SU-DHL-6 (cell line): ENCODE measurements around the gene TNFRSF17.
"Not testable (repeated sequence)": the region's sequence is repeated elsewhere in the genome, so short reads cannot be mapped to it uniquely, and the experiment has no call there.

Experiments
- H2AFZ ChIP-seq: fragments of 200-600 bp; sonication (generic); 2 replicates; pipeline ENCODE4 v1.6.1; 2014; ENCODE audit warnings: low read depth, mild to moderate bottlenecking, moderate library complexity, mixed read lengths, antibody characterized with exemption, low read length; ENCODE audit not compliant: severe bottlenecking
- H3F3A ChIP-seq: fragments of 200-600 bp; shearing (Covaris generic); 2 replicates; pipeline ENCODE4 v1.6.0; 2016; ENCODE audit warnings: antibody characterized with exemption, mild to moderate bottlenecking; ENCODE audit not compliant: insufficient read depth
- H3K27ac ChIP-seq: fragments of 200-600 bp; sonication (generic); 2 replicates; pipeline ENCODE4 v1.5.1; 2016; ENCODE audit warnings: low read depth, mild to moderate bottlenecking, low read length, moderate library complexity, mixed read lengths
- H3K27me3 ChIP-seq: fragments of 200-600 bp; sonication (generic), shearing (Covaris generic); 2 replicates; pipeline ENCODE4 v1.6.0; 2014; ENCODE audit warnings: mild to moderate bottlenecking, low read length
- H3K36me3 ChIP-seq: fragments of 200-600 bp; sonication (generic); 2 replicates; pipeline ENCODE4 v1.6.1; 2014; ENCODE audit warnings: mild to moderate bottlenecking, low read length, mixed read lengths
- H3K4me2 ChIP-seq: fragments of 300-600, 200-600 bp; shearing (Covaris generic), sonication (generic); 2 replicates; pipeline ENCODE4 v1.6.0; 2014; ENCODE audit warnings: low read length, low read depth, mild to moderate bottlenecking; ENCODE audit not compliant: poor library complexity, severe bottlenecking
- H3K4me3 ChIP-seq: fragments of 200-600 bp; sonication (generic); 2 replicates; pipeline ENCODE4 v1.5.1; 2014; ENCODE audit warnings: antibody characterized with exemption, low read length, mild to moderate bottlenecking, mixed read lengths; ENCODE audit not compliant: insufficient read depth, poor library complexity, severe bottlenecking
- H3K79me2 ChIP-seq: fragments of 200-600 bp; sonication (generic); 2 replicates; pipeline ENCODE4 v1.6.1; 2014; ENCODE audit warnings: mild to moderate bottlenecking, low read length, moderate library complexity; ENCODE audit not compliant: insufficient read depth
- H3K9ac ChIP-seq: fragments of 200-600 bp; sonication (generic); 2 replicates; pipeline ENCODE4 v1.7.0; 2014; ENCODE audit warnings: mild to moderate bottlenecking, low read length
- H3K9me2 ChIP-seq: fragments of 200-600 bp; sonication (generic); replicated peaks from 2 replicates; pipeline ENCODE4 v1.6.1; 2014; ENCODE audit warnings: low read length; ENCODE audit not compliant: insufficient read depth
- H3K9me3 ChIP-seq: fragments of 200-600 bp; sonication (generic); 2 replicates; pipeline ENCODE4 v1.6.1; 2014; ENCODE audit warnings: low read length, mixed read lengths; ENCODE audit not compliant: insufficient read depth
- H4K20me1 ChIP-seq: fragments of 200-600 bp; sonication (generic); 2 replicates; pipeline ENCODE4 v1.6.1; 2014; ENCODE audit warnings: low read depth, mild to moderate bottlenecking, antibody characterized with exemption, low read length, moderate library complexity, mixed read lengths
- EZH2phosphoT487 ChIP-seq: fragments of 200-600 bp; sonication (generic), shearing (Covaris generic); conservative IDR thresholded peaks from 2 replicates; pipeline ENCODE4 v1.6.1; 2018; ENCODE audit warnings: mild to moderate bottlenecking, antibody characterized with exemption, low read length, moderate library complexity, mixed read lengths
- TF ChIP-seq, protein P1 (sequence below): fragments of 200-600 bp; sonication (generic); IDR thresholded peaks from one replicate; pipeline ENCODE4 v1.5.1; 2017; ENCODE audit warnings: antibody characterized with exemption, mild to moderate bottlenecking, low read length, moderate library complexity; ENCODE audit not compliant: insufficient read depth, poor library complexity, severe bottlenecking

TNFRSF17 gene

DNA sequence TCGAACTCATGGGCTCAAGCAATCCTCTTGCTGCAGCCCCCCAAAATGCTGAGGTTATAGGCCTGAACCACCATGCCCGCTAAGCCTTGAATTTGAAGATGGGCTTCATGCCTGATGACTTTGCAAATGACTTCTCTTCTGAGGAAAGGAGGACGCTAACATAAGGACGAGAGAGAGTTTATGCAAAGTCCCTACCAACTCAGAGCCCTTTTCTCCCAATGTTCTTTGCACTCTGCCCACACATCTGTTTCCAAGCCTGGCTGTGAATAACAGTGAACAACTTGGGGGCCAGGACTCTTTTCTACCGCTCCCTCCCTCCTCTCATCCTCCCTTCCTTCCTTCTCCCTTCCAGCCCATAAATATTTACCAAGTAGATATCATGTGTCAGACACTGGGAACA lies 14.6 kb upstream of the TNFRSF17 start:
- peak overlapping the region; percentile 37 for H3K9ac ChIP-seq
- no peak overlapping the region for H3K4me3 ChIP-seq

GRCh38 chr16:11953576-11953975 lies 11.4 kb upstream of the TNFRSF17 start:
- H3K36me3 ChIP-seq, H3K79me2 ChIP-seq, H3K4me2 ChIP-seq, H3K9ac ChIP-seq, H3K27me3 ChIP-seq, H3K9me3 ChIP-seq, H3K4me3 ChIP-seq, H2AFZ ChIP-seq, H4K20me1 ChIP-seq, H3K27ac ChIP-seq, H3K9me2 ChIP-seq: not testable (repeated sequence)
- H3F3A ChIP-seq: peaks cover 14% of the 10 kb centered on the region

More for the DNA sequence above, 14.6 kb upstream of the TNFRSF17 start:
- Histone ChIP-seq H3K9me3 (no peaks in the 10 kb centered on the region), H2AFZ (peak overlapping the region; percentile 92), H3K36me3 (no peaks in the 10 kb centered on the region), H3K9me2 (no peaks in the 10 kb centered on the region), H3K79me2 (no peaks in the 10 kb centered on the region), H3F3A (peaks cover 12% of the 10 kb centered on the region), H3K27ac (peak overlapping the region; percentile 83), H3K27me3 (no peaks in the 10 kb centered on the region), H3K4me2 (peak overlapping the region; percentile 36), H4K20me1 (no peaks in the 10 kb centered on the region)
- TF ChIP-seq, protein P1, sequence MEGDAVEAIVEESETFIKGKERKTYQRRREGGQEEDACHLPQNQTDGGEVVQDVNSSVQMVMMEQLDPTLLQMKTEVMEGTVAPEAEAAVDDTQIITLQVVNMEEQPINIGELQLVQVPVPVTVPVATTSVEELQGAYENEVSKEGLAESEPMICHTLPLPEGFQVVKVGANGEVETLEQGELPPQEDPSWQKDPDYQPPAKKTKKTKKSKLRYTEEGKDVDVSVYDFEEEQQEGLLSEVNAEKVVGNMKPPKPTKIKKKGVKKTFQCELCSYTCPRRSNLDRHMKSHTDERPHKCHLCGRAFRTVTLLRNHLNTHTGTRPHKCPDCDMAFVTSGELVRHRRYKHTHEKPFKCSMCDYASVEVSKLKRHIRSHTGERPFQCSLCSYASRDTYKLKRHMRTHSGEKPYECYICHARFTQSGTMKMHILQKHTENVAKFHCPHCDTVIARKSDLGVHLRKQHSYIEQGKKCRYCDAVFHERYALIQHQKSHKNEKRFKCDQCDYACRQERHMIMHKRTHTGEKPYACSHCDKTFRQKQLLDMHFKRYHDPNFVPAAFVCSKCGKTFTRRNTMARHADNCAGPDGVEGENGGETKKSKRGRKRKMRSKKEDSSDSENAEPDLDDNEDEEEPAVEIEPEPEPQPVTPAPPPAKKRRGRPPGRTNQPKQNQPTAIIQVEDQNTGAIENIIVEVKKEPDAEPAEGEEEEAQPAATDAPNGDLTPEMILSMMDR: no peak
- TF ChIP-seq EZH2phosphoT487: no peak

GRCh38 chr16:11955713-11956123 lies 9.3 kb upstream of the TNFRSF17 start:
- Histone ChIP-seq H3K79me2 (no peaks in the 10 kb centered on the region), H3K4me2 (no peak overlapping the region), H3K27ac (no peak overlapping the region), H3K9me2 (no peaks in the 10 kb centered on the region), H3K36me3 (no peaks in the 10 kb centered on the region), H2AFZ (no peak overlapping the region), H3K27me3 (no peaks in the 10 kb centered on the region), H3K9ac (no peak overlapping the region), H3K9me3 (no peaks in the 10 kb centered on the region), H3F3A (peaks cover 25% of the 10 kb centered on the region), H3K4me3 (no peak overlapping the region), H4K20me1 (no peaks in the 10 kb centered on the region)
- no peak for TF ChIP-seq EZH2phosphoT487
- TF ChIP-seq, protein P1: no peak

DNA sequence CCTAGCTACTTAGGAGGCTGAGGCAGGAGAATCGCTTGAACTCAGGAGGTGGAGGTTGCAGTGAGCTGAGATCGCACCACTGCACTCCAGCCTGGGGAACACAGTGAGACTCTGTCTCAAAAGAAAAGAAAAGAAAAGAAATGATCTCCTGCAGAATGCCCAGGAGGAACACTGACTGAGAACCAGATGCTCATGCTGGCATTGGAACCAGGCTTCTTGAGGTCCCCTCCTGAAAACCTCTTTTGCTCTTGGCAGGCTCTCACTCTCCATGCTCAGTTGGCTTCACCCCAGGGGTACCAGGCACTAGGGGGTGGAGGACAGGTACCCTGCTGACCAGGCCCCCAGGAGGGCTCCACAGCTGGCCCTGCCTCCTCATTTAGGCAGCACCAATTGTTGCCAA lies 8.5 kb upstream of the TNFRSF17 start:
- no peak overlapping the region for H3K9ac ChIP-seq
- H3K79me2 ChIP-seq: no peaks in the 10 kb centered on the region
- no peak overlapping the region for H2AFZ ChIP-seq
- no peak overlapping the region for H3K4me2 ChIP-seq
- peaks cover 30% of the 10 kb centered on the region for H3F3A ChIP-seq
- no peak for TF ChIP-seq EZH2phosphoT487
- TF ChIP-seq, protein P1: no peak
- no peak overlapping the region for H3K4me3 ChIP-seq
- no peaks in the 10 kb centered on the region for H4K20me1 ChIP-seq
- no peaks in the 10 kb centered on the region for H3K9me3 ChIP-seq
- H3K36me3 ChIP-seq: no peaks in the 10 kb centered on the region
- no peaks in the 10 kb centered on the region for H3K9me2 ChIP-seq
- H3K27me3 ChIP-seq: no peaks in the 10 kb centered on the region
- no peak overlapping the region for H3K27ac ChIP-seq
